WI38 (cell line): Measurements from ENCODE around the gene CACNA1G.
A peak's percentile ranks its signal among the peaks of the same experiment; 100 is the strongest.

ENCODE experiments used
- H3K4me3 ChIP-seq: 2 replicates; pipeline ENCODE4 v1.5.1; 2011; ENCODE audit warnings: low read depth, mild to moderate bottlenecking, control low read depth, low read length
- TF ChIP-seq, protein P1 (sequence below): IDR thresholded peaks from 2 replicates; pipeline ENCODE4 v1.5.1; 2012; ENCODE audit warnings: low read depth, mild to moderate bottlenecking, control low read depth, low read length

The CACNA1G gene

GRCh38 chr17:50557630-50558029 is 2.9 kb upstream of the CACNA1G start:
- TF ChIP-seq, protein P1, sequence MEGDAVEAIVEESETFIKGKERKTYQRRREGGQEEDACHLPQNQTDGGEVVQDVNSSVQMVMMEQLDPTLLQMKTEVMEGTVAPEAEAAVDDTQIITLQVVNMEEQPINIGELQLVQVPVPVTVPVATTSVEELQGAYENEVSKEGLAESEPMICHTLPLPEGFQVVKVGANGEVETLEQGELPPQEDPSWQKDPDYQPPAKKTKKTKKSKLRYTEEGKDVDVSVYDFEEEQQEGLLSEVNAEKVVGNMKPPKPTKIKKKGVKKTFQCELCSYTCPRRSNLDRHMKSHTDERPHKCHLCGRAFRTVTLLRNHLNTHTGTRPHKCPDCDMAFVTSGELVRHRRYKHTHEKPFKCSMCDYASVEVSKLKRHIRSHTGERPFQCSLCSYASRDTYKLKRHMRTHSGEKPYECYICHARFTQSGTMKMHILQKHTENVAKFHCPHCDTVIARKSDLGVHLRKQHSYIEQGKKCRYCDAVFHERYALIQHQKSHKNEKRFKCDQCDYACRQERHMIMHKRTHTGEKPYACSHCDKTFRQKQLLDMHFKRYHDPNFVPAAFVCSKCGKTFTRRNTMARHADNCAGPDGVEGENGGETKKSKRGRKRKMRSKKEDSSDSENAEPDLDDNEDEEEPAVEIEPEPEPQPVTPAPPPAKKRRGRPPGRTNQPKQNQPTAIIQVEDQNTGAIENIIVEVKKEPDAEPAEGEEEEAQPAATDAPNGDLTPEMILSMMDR, result no peak
- no peak overlapping the region for H3K4me3 ChIP-seq

GRCh38 chr17:50558091-50558490 is 2.4 kb upstream of the CACNA1G start:
- no peak overlapping the region for H3K4me3 ChIP-seq
- TF ChIP-seq, protein P1, result no peak

DNA sequence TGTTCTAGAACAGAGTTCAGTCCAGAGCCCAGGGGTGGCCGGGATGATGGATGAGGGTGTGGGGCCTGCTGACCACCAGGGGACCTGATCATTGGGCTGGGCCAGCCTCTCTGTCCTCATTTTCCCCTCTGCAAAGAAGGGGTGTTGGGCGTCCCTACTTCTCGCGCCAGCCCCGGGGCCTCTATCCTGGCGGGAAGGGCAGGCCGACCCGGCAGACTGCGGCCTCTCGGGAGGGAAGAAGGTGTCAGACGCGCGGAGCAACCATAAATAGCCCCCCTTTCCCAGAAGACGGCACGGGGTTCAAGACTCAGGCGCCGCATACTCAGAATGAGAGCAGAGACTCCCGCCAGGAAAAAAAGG is 2.0 kb upstream of the CACNA1G start:
- TF ChIP-seq, protein P1, result no peak

DNA sequence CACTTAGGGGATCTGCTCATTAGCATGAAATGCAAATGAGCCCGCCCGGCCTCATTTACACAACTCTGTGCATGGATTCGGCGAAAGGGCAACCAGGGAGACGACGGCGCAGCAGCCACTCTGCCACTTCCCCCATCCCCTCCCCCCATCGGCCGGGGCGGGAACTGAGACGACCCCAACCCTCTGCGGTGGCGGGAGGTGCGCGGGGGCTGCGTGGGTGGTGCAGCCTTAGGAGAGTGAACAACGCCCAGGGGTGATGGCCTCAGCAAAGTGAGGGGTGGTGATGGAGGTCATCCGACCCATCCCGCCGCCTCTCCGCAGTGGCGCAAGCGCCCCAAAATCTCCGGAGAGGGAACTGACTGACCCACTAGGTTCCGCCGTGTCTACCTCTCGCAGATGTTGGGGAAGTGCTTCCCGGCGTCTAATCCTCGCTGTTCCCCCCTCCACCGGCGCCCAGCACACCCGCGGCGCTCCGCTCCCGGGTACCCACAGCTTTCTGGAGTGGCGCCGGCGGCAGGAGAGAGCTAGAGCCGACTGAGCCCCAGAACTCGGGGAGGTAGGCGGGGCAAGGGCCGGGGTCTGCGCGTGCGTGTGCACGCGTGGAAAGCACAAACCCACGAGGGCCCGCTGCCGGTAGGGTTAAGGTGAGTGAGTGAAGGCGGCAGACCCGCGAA is 1.4 kb upstream of the CACNA1G start:
- TF ChIP-seq, protein P1, result no peak
- H3K4me3 ChIP-seq, result no peak overlapping the region

More for the DNA sequence above, 2.0 kb upstream of the CACNA1G start:
- H3K4me3 ChIP-seq, result no peak overlapping the region

GRCh38 chr17:50559674-50560184 is 786 bp upstream of the CACNA1G start:
- peak overlapping the region; percentile 54 for H3K4me3 ChIP-seq
- TF ChIP-seq, protein P1, result no peak

- TF ChIP-seq, protein P1, result no peak
- H3K4me3 ChIP-seq, result peak overlapping the region; percentile 54
These were observed 623 bp downstream of the CACNA1G start for GRCh38 chr17:50560931-50561745.

GRCh38 chr17:50561746-50562141 is 1.2 kb downstream of the CACNA1G start:
- H3K4me3 ChIP-seq, result no peak overlapping the region
- TF ChIP-seq, protein P1, result no peak
